ENCODE results near the gene TTC28.
"Not testable (repeated sequence)": the region's sequence is repeated elsewhere in the genome, so short reads cannot be mapped to it uniquely, and the experiment has no call there.

TTC28 gene

GRCh38 chr22:28679611-28680287, at the start of gene TTC28:
Gene TTC28, minus strand, starts transcription at chr22:28679840. Its CDS starts 117 bp downstream, at chr22:28679723.
- peak; percentile 56 for DNase-seq (ENCODE audit: low read depth)

- no peak for DNase-seq (ENCODE audit: low read depth)
Observed at GRCh38 chr22:28728621-28729313, 49.1 kb upstream of the TTC28 start.

- DNase-seq (ENCODE audit: low read depth) = no peak
Observed at GRCh38 chr22:28728002-28728401, 48.4 kb upstream of the TTC28 start.

DNA sequence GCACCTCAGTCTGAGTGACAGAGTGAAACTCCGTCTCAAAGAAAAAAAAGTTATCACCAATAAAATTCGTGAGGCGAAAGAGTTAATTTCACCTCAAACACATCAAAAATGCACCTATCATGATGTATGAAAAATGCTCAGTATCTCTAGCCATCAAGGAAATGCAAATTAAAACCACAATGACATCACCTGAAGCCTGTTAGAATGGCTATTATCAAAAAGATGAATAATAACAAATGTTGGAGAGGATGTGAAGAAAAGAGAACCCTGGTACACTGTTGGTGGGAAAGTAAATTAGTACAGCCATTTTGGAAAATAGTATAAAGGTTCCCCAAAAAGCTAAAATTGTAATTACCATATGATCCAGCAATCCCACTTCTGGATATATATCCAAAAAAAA, 38.4 kb upstream of the TTC28 start:
- DNase-seq (ENCODE audit: low read depth) = no peak

GRCh38 chr22:28716686-28717085, 37.0 kb upstream of the TTC28 start:
- DNase-seq (ENCODE audit: low read depth) = no peak

- no peak for DNase-seq (ENCODE audit: low read depth)
Observed at GRCh38 chr22:28715611-28716010, 36.0 kb upstream of the TTC28 start.

DNA sequence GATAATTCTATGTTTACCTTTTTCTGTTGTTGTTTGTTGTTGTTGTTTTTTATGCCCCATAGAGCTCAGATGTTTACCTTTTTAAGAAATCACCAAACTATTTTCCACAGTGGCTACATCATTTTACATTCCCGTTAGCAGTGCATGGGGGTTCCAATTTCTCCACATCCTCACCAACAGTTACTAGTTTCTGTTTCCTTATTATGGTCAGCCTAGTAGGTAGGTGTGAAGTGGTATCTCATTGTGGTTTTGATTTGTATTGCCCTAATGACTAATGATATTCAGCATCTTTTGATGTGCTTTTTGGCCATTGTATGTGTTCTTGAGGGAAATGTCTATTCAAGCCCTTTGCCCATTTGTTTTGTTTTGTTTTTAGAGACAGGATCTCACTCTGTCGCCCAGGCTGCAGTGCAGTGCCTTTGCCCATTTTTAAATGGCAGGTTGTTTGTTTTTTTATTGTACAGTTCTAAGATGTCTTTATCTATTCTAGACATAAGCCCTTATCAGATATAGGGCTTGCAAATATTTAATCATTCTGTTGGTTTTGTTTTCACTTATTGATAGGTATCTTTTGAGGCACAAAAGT, 34.5 kb upstream of the TTC28 start:
- DNase-seq (ENCODE audit: low read depth) = no peak

DNA sequence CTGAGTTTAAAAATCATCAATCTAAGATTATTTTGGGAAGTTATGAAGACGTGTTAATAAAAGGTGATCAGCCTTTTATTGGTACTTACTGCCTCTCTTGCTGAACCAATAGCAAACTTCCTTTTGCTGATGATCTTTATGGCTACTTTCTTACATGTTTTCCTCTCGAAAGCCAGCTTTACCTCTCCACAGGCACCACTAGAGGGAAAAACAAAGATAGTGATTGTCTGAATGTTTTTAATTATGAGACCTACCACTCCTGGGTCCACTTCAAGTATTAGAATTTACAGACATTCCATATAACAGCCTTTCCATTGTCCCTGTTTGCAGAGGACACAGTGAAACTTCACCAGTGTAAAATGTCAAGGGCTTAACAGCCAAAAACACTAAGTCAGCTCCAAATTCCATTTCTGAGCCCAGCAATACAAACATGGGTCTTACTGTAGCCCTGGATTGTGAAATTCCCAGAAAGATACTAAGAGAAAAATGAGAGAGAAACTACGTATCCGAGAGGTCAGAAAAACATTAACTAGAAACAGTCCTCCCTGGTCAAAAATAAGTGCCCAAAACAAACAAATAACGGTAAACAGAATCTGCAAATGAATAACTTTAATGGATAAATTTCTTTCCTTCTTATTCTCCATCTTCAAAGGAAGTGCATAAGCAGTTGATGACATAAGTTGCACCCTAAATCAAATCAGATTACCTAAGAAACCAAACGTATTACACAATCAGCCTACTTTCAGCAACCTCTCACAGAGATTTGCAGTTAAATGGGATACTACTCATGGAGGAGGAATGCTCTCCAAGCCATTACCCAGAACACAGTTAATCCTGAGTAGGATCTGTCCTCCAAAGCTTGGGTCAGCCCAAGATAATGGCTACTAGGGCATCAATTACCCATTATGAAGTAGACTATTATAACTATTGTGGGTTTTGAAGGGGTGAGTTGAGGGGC, 32.5 kb upstream of the TTC28 start:
- DNase-seq (ENCODE audit: low read depth) = peak; percentile 93

GRCh38 chr22:28711341-28711740, 31.7 kb upstream of the TTC28 start:
- DNase-seq (ENCODE audit: low read depth) = no peak

DNA sequence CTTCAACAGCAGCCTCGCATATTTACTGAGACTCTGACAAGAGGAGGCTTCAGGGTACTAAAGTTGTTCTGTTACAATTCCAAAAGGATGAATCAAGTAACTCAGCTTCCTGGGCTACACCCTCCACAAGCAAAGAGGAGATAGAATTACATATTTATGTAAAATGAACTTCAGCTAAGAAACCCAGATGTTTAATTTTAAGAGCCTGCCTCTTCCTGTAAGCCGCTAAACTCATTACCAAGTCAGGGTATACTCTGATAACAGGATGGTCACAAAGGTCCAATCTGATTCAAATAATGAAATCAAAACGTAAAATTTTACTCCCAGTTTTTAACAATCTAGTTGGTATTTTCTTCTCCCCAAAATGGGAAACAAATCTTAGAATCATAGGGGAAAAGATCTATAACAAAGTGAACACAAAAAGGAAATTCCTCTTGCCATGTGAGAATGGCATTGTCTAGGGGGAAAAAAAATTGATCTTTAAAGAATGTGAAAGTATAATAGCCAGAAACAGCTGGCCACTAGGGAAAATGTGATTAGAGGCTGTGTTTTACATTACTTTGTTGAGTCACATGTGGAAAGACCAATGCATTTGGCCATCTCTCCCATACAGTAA, 31.0 kb upstream of the TTC28 start:
- DNase-seq (ENCODE audit: low read depth) = peak; percentile 58

GRCh38 chr22:28710107-28710506, 30.5 kb upstream of the TTC28 start:
- no peak for DNase-seq (ENCODE audit: low read depth)

DNA sequence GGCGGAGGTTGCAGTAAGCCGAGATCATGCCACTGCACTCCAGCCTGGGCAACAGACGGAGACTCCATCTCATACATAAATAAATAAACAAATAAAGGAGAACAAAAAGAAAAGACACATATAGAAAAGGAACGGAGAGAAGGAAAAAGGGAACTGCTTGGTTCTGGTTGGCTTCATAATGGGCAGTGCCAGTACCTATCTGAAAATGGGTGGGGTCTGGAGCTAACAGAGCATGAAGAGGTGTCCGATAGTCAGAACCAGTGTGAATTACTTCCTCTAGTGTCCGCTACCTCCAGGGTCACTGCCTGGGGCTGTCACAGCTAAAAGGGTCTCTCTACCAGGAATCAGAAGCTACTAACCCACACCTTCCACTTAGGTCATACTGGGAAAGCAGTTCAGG, 27.2 kb upstream of the TTC28 start:
- DNase-seq (ENCODE audit: low read depth) = no peak

GRCh38 chr22:28703436-28703835, 23.8 kb upstream of the TTC28 start:
- DNase-seq (ENCODE audit: low read depth) = no peak

- DNase-seq (ENCODE audit: low read depth) = no peak
Observed at GRCh38 chr22:28702891-28703290, 23.3 kb upstream of the TTC28 start.

DNA sequence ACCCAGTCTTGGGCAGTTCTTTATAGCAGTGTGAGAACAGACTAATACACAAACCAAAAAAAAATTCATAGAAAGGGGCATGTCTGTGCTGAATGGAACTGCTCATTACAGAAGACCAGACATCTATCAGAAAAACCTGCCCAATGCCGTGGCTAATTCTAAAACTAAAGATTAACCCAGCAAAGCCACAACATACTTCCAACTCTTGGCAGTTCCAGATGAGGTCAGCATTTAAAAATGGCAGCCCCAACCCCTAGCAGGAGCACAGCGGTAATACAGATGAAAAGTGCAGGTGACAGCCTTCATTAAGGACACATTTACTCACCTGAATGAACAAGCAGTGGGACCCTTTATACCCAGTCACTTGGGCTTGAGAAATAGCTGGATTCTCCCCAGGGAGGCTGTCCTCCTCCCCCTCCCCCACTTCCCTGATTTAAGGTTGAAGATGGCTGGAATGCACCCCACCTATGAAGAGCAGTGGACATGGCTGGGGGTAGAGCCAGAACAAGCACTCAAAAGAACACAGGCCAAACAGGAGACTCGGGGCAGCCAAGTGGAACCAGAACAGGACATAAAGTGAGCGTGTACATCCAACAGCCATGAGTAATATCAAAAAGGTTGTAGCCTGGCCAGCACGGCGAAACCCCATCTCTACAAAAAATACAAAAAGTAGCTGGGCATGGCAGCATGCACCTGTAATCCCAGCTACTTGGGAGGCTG, 13.6 kb upstream of the TTC28 start:
- not testable (repeated sequence) for DNase-seq (ENCODE audit: low read depth)

GRCh38 chr22:28689796-28690195, 10.2 kb upstream of the TTC28 start:
- not testable (repeated sequence) for DNase-seq (ENCODE audit: low read depth)

- DNase-seq (ENCODE audit: low read depth) = not testable (repeated sequence)
Observed at GRCh38 chr22:28682966-28683365, 3.3 kb upstream of the TTC28 start.

GRCh38 chr22:28680813-28681490, 1.3 kb upstream of the TTC28 start:
- not testable (repeated sequence) for DNase-seq (ENCODE audit: low read depth)

DNA sequence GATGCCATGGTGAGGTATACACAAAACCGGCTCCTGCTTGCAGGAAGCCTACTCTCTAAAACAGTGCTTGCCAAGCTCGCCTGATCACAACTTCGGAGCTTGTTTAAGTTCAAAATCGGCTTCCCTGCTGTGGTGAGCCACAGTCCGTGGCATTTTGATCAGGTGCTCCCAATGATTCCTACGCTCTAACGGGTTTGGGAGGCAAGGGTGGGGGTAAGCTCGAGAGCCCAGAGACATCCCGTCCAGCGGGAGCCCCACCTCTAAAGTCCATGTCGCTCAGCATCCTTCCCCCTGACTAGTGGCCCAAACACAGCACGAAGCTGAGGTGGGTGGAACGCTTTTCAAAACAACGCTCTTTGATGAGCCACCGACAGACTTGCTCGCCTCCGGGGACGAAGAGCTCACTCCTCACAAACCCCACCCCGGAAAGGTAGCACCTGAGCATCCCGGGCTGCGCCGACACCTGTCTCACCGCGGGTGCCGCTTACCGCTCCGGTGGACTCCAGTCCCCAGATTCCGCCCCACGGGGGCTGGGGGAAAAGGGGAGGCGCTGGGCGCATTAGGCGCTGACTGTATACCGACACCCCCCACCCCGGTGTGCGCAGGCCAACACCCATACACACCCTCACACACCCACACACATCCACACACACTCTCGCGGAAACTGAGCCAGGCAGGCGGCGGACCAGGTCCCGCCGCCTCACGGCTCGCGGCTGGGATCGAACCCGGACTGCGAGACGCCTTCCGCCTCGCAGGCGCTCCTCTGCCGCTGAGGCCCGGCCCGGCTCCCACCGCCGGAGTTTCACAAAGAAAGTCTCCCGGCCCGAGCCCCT, 646 bp downstream of the TTC28 start:
- not testable (repeated sequence) for DNase-seq (ENCODE audit: low read depth)

DNA sequence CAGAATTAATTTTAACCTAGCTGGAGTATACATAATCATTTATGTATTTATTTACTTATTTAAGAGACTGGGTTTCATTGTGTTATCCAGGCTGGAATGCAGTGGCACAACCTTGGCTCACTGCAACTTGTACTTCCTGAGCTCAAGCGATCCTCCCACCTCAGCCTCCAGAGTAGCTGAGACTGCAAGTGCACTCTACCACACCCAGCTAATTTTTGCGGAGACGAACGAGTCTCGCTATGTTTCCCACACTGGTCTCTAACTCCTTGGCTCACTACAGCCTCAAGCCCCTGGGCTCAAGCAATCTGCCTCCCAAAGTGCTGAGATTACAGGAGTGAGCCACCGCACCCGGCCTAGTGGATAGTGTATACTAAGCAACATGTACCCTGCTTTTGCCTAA, 1.5 kb downstream of the TTC28 start:
- DNase-seq (ENCODE audit: low read depth) = not testable (repeated sequence)
